Right kidney (tissue), 1 donor: ENCODE data around the gene MST1.
A peak's percentile ranks its signal among the peaks of the same experiment; 100 is the strongest.

Experiments
- DNase-seq: peaks from one replicate; pipeline ENCODE4 v3.0.0-alpha.2; 2016

The MST1 gene

DNA sequence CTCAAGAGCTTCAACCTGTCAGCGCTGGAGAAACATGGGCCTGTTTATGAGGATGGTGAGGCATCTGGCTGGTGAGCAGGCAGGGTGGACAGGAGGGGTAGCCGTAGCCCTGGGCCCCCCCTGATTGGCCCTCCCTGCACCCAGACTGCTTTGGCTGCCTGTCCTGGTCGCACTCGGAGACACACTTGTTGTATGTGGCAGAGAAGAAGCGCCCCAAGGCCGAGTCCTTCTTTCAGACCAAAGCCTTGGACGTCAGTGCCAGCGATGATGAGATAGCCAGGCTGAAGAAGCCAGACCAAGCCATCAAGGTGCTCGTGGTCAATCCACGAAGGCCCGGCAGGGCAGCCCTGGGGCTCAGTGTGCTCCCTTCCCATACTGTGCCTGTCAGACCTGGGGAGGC lies 13.4 kb downstream of the MST1 start:
- no peak for DNase-seq

DNA sequence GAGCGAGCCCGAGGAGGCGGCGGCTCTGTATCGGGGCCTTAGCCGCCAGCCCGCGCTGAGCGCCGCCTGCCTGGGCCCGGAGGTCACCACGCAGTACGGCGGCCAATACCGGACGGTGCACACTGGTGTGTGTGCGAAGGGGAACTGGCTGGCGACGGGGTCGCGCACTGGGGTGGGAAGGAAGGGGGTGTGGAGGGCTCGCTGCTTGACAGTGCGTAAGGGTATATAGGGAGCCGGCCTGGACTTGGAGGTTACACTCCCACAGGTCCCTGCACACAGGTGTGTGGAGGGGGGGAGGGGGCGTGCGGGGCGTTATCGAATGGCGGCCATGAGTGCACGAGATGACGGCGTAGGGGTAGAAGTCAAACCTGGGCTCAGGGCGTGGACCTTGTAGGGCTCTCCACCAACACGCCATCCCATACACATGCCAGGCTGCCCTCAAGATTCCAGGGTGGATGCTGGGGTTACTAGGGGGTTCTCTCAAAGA lies 14.7 kb downstream of the MST1 start:
- DNase-seq = no peak

DNA sequence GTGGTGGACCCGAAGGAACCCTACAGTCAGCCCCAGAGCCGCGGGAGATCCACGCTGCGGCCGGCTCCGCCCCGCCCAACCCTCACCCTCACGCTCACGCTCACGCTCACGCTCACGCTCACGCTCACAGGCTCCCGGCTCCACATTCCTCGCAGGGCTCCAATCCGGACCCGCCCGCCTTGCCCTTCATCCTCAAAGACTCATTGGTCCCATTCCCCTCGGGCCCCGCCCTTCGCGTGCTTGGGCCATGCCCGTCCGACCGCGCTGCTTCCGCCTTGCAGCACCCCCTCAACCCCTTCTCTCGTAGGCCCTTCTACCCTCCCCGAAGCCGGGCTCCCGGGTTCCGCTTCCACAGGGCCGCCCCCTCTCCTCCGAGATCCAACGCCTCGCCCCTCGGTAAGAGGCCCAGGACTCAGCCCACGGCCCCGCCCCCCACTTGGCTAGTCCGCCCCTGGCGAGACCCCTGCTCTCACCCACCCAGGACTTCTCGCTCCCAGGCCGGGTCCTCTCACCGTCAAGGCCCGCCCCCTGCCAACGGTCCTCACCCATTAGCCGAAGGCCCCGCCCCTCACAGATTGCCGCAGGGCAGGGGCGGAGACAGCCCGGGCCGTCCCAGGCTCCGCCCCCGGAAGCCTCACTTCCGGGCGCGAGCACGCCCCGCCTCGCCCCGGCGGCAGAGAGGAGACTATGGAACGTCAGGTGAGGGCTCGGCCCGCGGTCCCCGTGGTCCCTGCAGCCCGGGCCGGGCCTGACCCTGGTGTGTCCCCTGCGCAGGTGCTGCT lies 15.4 kb downstream of the MST1 start, which contains the start of gene APEH:
TSS of gene APEH (plus strand) at position 637 of the 782 bp plus-strand sequence. CDS start at position 688, 51 bp downstream.
- DNase-seq = peak; percentile 96

DNA sequence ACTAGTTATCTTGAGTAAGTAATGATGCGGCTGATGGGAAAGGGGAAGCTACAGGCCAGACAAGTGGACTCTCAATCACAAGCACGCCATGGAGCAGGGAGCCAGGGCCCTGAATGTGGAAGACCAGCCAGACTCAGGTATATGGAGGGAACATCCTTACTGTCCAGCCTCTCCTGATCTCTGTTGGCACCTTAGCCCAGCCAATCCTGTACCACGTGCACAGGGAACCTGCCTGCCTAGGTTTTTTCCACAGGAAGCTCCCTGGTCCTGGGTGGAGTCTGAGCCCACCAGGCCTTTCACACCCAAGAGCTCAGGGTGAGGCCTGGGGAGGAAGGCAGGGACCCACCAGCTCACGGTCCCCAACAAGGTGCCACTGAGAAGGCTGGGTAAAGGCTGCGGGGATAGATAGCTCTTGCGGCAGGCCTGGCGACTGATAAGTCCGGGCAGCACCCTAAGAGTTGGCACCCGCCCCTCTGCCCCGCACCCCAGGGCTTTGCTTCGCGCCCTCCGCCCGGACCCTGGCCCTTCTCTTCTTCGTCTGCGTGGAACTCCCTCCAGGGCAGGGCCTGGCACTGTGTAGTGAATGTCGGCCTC lies 16.1 kb downstream of the MST1 start:
- DNase-seq = no peak

DNA sequence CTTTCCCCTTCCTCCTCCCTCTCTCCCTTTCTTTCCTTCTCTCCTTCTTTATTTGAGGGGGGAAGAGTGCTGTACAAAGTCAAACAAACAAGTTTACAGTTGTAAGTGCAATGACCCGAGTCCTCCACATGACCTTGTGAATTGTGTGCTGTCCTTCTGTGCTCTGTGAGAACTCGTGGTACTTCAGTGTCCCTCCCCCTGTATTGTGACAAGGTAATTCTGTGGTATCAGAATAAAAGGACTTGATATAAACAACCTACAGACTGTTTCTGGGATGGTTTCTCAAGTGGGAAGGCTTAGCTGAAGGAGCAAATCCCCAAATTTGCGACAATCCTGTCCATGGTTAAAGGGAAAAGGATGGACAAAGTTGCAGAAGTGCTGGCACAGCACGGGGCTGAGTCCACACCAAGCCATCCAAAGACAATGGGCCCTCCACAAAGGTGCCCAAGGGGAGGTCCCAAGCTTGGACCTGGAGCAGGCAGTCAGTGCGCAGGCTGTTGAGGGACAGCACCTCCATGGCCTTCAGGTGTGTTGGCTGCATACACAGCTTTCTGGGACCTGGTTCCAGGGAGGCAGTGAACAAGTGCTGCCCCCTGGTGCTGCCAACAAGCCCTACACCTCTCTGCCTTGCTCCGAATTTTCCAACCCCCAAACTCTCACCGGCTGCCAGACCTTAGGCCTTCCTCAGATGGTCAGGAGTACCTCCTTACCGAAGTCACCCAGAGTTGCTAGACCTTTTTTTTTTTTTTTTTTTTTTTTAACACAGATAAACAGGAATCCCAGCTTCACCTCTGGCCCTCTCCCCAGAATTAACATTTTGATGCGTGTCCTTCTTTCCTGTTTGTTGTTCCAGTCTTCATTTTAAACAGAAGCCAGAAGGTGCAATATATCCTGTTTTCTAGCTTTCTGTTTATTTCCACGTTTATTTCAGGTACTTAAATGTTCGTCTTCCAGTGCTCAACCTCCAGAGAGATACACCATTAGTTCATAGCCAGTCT lies 17.7 kb downstream of the MST1 start:
- peak; percentile 70 for DNase-seq

DNA sequence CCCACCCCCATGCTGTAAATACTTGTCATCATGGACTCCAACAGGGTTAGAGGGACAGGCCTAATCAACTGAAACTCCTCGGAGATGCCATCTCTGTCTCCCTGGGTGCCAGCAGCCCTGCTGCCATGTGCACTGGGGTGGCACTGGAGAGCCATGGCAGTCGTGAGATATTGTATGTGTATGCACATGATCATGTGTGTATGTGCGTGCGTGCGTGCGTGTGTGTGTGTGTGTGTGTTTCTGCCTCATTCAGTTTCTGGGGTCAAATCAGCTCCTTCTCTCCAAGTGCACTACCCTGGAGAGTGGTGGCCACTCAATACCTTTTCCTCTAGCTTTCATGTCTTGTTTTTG lies 18.4 kb downstream of the MST1 start:
- DNase-seq = no peak

DNA sequence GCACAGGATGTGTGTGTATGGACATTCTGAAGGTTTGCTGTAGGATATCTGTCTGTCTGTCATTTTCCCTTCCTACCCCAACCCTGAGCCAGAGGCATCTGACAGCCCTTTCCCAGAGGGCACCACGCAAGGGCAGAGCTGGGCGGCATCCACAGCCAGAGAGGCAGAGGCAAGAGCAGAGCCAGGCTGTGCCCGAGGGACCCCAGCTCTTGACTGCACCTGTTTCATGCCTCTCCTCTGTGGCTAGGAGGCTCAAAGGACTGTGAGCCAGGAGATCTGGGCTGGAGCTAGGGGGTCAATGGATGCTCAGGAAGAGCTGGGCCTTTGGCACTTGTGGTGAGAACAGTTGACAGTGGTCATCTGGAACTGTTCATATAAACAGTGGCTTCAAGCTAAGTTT lies 19.9 kb downstream of the MST1 start:
- no peak for DNase-seq

DNA sequence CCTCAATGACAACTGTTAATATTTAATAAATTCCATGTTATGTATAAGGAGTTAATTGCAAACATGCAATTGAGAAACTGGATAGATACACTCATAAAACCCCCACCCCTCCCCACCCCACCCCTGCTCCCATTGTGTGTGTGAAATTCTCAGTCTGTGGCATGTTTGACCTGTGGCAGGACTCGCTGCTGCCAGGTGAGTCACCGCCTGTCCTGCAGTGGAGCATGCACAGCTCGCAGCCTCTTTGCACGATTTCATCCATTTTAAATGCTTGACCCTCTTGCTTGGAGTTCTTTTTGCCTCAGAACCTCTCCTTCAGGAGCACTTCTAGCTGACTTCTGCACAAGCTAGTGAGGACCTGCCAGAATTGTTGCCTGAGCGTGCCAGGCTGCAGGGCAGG lies 20.4 kb downstream of the MST1 start:
- DNase-seq = no peak

DNA sequence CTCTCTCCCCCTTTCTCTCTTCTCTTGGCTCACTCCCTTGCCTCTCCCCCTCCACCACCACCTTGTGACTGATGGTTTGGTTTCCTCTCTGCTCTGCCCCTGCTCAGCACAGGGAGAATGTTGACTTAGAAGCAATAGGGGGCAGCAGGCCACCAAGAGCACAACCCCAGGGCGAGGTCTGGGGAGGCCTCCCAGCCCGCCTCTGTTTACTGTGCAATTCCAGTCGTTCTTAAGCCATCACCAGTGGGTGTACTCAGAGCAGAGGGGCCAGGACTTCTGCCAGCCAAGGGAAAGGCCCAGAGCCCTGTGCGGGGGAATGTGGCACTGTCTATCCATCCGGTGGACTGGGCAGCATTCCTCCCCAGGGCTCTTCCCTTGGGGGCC lies 20.9 kb downstream of the MST1 start:
- DNase-seq = no peak

DNA sequence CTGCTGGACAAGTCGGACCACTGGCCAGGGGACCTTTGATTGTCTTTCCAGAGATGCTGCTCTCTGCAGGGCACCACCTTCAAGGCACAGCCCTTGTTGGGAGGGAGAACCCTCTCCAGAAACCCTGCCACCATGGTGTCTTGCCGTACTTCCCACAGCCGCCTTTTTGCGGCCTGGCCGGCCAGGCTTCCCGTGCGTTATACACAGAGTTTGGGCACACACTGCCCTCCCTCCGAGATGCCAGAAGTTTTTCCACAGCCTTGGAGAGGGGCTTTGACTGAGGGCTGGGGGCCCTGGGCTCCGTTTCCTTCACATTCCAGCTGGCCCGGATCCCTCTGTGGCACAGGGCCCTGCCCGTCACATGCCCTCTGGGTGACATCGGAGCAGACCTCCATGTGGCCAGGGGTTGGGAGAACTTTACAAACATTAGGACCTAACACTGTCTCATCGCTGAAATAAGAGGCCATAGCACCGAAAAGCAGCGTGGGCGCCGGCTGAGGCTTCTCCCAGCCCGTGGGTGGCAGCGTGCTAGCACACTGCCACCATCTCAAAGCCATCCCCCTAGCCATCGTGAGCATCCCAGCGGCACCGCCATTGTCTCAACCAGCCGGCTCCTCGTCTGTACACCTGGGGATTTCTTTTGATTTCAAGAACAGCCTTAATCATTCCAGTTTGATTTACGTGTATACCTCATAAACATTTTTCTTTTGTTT lies 21.4 kb downstream of the MST1 start:
- DNase-seq = no peak

DNA sequence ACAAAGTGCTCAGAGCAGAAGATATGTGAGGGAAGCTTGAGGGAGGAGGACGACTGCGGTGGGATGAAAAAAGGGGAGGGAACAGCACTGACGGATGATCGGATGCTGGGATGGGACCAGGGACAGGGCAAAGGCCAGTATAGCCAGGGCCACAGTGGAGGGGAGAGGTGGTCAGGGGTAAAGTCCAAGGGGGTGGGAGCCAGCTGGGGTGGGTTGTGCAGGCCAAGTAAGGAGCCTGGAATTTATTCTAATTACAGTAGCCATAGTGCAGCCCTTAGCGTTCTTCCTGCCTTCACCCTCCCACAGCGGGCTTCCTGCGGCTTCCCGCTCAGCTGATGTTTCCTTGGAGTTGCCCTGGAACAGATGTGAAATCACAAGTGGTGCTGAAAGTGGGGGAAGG lies 22.7 kb downstream of the MST1 start:
- DNase-seq = no peak

DNA sequence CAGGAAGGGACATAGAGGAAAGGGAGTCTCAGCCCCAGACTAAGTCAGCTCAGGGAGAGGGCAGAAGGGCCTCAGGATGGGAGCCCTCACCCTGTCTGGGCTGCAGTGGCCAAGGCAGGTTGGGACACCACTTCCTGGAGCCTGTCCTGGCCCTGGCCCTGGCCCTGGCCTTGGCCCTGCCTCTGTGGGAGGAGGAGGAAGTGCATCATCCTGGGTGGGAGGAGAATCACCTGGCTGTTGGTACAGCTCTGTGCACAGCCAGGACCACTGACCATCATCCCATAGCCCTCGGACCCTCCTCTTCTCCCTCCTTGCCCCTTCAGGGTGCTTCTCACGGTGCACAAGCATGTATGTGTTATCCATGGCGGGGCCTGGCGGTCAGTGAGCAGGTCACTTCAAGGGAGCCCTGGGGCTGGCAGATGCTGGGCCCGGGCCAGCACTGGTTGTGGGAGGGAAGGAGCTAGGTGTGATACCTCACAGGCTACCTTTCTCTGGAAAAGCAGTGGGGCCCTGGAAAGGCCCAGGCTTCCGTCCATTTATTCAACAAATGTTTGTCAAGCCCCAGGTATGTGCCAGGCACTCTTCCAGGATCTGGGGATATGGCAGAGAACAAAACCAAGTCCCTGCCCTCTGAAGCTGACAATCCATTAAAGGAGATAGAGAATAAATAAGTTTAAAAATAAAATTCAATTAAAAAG lies 23.3 kb downstream of the MST1 start:
- DNase-seq = no peak

DNA sequence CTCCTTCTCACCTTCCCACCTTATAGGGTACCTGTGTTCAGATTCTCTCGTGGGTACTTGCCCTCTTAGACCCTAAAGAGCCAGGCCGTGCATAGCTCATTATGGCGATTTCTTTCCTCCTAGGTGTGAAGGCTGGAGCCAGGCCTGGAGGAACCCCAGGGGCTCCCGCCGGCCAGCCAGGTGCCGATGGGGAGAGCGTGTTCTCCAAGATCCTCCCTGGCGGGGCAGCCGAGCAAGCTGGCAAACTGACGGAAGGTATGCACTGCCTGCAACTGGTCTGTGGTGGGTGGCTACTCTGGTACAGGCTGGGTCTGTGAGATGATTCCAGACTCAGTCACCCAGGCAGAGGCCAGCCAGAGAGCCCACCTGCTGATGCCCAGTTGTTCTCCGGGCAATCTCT lies 25.0 kb downstream of the MST1 start:
- no peak for DNase-seq

DNA sequence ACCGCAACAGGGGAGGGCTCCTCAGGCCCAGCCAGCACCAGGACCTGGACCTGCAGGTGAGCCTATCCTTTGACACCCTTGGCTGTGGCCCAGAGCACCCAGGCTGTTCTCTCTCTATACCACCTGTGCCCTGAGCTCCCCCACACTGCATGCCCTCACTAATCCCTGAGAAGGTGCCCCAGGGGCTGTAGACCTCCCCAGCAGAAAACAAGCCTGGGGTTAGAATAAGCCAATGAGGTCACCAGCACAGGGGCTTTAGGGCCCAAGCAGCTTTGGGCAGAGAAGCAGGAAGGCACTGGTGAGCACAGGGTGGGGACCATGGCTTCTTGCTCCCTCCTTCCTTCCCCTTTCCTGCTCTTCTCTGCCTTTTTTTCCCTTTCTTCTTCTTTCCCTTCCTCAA lies 25.4 kb downstream of the MST1 start:
- no peak for DNase-seq

DNA sequence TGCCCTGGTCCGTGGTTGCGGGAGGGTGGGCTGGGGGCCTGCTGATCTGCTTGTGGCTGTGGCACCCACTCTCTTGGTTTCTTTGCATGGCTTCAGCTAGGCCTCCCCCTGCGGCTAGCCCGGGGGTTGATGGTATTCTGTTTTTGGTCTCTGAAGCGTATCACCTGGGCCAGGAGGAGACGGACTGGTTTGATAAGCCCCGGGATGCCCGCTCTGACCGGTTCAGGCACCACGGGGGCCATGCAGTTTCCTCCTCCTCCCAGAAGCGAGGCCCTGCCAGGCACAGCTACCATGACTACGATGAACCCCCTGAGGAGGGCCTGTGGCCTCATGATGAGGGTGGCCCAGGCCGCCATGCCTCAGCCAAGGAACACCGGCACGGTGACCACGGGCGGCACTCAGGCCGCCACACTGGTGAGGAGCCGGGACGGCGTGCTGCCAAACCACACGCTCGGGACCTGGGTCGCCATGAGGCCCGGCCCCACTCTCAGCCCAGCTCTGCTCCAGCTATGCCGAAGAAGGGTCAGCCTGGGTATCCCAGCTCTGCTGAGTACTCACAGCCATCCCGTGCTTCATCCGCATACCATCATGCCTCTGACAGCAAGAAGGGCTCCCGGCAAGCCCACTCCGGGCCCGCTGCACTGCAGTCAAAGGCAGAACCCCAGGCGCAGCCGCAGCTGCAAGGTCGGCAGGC lies 26.4 kb downstream of the MST1 start:
- no peak for DNase-seq

DNA sequence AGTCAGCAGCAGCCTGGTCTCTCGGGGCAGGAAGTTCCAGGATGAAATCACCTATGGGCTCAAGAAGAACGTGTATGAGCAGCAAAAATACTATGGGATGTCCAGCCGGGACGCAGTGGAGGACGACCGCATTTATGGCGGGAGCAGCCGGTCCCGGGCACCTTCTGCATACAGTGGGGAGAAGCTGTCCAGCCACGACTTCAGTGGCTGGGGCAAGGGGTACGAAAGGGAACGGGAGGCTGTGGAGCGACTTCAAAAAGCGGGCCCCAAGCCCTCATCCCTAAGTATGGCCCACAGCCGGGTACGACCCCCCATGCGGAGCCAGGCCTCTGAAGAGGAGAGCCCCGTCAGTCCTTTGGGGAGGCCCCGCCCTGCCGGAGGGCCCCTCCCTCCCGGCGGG lies 27.3 kb downstream of the MST1 start:
- DNase-seq = no peak

DNA sequence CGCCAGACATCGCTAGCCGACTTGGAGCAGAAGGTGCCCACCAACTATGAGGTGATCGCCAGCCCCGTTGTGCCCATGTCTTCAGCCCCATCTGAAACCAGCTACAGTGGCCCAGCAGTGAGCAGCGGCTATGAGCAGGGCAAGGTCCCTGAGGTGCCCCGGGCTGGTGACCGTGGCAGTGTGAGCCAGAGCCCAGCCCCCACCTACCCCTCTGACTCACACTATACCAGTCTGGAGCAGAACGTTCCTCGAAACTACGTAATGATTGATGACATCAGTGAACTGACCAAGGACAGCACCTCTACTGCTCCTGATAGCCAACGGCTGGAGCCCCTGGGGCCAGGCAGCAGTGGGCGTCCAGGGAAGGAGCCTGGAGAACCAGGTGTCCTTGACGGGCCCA lies 28.0 kb downstream of the MST1 start:
- DNase-seq = no peak

DNA sequence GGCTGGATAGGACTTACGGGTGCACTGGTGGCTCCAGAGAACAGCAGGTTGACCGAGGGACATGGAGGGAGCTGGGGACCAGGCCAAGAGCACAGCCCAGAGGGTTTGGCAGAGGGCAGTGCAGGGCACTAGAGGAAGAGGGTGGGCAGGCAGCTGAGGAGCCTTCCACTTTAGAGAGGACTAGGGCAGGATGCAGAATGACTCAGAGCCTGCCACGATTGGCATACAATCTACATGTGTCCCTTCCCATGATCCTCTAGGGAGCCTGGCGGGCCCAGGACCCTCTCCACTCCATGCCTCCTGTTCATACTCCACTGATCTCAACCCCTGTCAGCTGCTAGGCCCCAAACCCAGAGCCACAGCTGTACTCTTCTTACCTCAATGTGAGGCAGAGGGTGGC lies 29.5 kb downstream of the MST1 start:
- no peak for DNase-seq

DNA sequence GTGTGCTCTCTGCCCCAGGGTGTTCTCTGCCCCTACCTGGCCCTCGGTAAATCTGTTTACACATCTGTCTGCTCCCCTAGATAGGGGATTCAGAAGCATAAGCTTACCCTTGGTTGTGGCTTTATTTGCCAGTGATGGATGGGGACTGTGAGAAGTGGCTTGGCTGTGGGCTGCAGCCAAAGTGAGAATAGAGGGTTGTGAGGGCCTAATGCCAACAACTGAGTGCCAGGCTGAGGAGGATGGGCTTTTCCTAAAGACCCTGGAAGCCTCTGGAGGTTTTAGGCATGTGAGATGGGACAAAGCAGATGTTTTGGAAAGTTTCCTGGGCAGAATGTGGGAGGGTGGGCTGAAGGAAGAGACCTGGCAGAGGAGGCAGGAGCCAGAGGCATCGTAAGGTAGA lies 30.6 kb downstream of the MST1 start:
- DNase-seq = no peak

DNA sequence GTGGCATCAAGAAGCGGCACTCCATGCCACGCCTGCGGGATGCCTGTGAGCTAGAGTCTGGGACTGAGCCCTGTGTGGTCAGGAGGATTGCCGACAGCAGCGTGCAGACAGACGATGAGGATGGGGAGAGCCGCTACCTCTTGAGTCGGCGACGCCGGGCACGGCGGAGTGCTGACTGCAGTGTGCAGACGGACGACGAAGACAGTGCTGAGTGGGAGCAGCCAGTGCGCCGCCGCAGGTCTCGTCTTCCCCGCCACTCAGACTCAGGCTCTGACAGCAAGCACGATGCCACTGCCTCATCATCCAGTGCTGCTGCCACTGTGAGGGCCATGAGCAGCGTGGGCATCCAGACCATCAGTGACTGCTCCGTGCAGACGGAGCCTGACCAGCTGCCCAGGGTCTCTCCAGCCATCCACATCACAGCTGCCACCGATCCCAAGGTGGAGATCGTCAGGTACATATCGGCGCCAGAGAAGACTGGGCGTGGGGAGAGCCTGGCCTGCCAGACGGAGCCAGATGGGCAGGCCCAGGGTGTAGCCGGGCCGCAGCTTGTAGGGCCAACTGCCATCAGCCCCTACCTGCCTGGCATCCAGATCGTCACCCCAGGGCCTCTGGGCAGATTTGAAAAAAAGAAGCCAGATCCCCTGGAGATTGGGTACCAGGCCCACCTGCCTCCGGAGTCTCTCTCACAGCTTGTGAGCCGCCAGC lies 31.9 kb downstream of the MST1 start:
- DNase-seq = no peak
